GM21526 (cell line): ENCODE data around the gene GALNT7.
A peak's percentile ranks its signal among the peaks of the same experiment; 100 is the strongest.

Experiments
- ATAC-seq: cut with Tn5 transposase; IDR thresholded peaks from one replicate; pipeline ENCODE4 v1.9.1; 2021; ENCODE audit warnings: moderate library complexity; ENCODE audit not compliant: unreplicated experiment, low FRiP score

Gene GALNT7

DNA sequence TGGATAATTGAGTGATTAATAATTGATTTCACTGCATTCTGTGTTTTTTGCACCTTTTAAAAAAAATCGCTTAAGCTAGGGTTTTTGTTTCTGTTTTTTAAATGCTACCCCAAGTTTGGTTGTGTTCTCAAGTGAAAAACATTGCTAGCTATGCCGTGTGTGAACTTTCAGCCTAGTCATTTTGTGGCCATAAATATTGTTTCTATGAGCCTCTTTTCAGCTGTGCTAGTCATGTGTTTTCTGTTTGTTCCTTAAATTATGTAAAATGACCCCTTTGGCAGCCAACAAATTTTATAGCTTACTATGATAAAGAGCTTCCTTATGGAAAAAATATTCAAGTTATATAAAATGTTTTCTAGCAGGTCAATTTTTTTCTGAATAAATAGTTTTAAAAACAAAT is 59.1 kb downstream of the GALNT7 start:
- no peak for ATAC-seq

DNA sequence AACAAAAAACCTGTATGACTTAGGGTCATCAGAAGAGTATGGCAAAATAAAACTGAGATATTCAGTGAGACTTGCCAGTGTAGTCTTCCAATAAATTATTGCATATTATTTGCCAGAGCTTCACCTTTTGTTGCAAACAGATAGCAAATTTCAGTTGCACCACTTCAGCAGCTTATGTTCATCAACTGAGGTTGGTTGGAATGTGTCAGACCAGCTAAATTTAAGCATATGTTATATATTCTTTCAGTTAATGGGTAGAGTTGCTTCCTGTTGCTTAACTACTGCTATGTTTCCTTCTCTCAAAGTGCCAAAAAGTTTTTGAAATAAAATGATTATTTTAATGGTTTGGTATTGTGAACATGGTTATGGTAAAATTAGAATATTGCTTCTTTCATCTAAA is 61.5 kb downstream of the GALNT7 start:
- no peak for ATAC-seq

DNA sequence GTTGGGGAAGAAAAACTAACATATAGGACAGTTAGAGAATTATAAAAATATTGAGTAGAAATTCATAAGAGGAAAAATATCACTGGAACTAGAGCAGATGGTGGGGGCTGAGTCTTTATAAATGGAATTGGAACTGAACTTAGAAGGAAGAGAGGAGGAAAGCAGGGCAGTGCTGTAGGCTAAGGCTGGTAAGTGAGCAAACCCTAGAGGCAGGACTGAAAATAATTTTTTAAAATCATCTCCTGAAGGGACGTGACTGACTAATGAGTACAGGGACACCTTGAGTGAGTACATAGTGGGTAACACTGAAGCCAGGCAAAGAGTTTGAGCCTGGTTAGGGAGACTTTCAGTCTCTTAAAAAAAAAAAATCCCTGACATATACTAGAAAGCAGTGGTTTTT is 63.3 kb downstream of the GALNT7 start:
- ATAC-seq, result no peak

DNA sequence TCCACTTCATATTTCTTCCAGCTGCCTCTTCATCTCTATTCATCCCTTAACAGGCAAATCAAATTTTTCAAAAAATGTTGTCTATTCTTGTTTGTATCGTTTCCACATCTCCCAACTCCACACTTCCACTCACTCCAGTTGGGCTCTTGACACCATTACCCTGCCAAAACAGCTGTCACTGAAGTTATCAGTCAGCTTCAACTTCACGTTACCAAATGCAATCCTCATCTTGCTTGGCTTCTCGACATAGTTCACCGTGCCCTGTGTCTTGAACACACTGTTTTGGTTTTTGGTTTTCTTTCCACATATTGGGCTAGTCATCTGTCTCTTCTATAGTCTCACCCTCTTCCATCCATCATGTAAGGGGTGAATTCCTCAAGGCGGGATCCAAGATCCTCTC is 65.2 kb downstream of the GALNT7 start:
- ATAC-seq, result no peak

DNA sequence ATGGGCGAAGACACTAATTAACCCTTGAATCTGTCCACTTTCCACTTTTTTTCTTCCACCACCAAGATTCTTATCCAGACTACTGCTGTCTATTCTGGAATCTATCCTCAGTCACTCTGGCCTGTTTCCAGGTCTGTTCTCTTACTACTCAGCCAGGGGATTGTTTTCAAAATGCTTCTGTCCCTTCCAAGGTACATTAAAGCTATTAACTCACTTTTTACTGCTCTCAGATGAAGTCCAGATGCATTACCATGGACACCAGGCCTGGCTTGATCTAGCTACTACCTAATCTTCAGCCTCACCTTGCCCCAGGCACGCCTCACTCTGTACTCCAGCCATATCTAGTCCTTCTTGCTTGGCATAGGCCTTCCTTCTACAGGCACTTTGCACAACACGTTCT is 66.4 kb downstream of the GALNT7 start:
- ATAC-seq, result no peak

DNA sequence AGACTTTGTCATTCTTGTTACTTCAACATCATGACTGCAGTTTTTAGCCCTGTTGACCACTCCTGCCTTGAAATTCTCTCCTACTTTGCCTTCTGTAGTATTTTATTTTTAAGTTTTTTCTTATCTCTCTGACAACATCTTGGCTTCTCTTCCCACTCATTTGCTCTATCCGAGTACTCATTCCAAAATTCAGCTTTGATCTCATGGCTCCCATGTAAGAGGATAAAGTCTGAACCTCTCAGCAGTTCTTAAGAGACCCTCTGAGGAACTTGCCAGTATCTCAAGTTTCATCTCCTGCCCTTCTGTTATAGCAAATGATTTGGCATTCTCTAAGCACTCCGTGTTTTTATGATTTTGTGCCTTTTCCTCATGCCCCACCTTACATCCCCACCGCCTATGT is 67.7 kb downstream of the GALNT7 start:
- no peak for ATAC-seq

DNA sequence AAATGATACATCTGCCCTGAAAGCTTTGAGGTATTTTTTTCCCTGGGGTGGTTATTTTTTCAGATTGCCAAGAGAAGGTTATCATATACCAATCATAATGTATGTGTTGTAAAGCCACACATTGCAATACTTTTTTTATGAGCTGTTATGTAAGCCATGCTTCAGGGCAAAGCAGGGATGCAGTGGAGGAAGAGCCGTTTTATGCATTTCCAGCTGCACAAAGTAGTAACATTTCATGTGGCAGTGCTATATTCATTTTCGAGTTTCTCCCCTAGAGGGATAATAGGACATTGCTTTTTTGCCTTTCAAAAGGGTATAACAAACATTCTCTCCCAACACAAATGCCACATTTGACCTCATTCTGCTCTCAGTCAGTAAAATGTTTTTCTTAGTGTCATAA is 68.5 kb downstream of the GALNT7 start:
- no peak for ATAC-seq

DNA sequence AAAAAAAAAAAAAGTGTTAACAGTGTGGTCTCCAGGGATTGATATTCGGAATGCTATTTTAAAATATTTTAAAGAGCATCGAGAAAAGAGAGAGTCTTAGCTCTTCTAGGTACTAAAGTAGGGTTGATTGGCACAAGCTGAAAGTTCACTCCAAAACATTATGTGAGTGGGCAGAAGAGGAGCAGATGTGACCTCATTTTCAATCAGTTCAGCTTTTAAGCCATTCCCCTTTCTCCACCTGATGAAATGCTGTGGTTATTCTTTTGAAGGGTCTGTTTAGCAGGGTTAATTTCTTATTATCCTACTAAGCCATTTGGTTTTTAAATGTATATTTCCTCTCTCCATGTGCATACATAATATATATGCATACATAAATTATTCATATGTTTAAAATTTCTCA is 69.2 kb downstream of the GALNT7 start:
- no peak for ATAC-seq

DNA sequence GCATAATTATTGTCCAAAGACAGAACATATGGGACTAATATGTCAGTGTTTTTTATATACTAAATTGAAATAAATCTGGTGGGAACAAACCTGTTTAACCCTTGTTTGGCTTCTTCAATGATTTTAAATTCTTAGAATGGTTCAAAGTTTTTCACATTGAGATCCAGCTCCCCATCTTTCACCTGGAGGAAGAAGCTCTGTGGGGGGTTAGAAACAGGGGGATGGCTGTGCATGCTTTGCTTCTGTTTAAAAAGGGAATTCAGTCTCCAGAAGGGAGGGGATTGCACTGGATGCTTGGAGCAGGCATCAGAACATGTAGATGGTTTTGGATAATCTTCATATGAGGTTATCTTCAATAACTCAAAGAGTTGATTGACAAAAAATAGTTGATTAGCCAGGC is 72.1 kb downstream of the GALNT7 start:
- ATAC-seq, result no peak

DNA sequence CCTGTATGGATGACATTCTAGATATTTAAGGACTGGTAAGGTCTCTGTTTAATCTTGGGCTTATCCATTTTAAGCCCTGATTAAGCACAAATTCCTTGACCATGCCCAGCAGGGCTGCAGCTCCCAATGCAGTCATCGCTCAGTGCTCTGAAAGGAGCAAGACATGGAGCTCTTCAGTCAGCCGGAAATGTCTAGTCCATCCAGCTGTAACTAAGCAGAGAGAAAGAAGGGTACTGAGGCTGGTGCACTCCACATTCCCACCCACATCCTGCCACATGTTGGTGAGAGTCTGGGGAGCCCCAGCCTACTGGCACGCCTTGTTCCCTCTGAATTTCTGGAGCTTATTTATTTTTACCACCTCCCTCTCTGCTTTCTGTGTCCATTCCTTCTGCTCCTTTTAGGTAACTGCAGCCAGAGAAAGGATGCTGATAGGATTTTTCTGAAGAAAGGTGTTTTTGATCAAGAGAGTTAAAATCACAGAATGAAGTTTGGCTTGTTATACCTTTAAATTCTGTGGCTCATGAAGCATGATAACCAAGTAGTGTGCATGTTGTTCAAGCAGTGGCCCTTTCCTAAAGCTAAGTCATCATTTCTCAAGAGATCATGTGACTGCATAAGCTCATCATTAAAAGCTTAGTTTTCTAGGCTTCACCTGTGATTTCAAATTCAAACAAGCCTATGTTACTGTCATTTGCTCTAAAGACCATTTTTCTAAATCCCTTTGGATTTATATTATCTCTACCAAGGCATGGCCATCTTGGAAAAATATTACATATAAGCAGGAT is 74.0 kb downstream of the GALNT7 start:
- ATAC-seq, result no peak

DNA sequence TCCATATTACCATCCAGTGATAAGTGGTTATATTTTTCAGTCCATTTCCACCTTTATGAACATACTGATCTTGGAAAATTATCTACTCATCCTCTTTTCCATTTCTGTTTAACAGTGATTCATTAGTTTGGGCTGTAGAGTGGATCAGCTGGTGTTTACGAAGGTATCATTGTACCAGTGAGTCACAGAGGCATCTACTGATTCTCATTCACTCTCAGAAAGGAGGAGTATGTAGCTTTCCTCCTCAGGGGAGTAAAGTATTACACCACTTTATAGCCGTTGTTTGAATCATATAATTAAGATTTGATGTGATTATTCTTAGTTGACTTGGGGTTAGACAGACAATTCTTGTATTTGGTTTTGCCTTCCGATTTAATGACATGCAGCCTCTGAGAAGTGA is 74.7 kb downstream of the GALNT7 start:
- no peak for ATAC-seq

DNA sequence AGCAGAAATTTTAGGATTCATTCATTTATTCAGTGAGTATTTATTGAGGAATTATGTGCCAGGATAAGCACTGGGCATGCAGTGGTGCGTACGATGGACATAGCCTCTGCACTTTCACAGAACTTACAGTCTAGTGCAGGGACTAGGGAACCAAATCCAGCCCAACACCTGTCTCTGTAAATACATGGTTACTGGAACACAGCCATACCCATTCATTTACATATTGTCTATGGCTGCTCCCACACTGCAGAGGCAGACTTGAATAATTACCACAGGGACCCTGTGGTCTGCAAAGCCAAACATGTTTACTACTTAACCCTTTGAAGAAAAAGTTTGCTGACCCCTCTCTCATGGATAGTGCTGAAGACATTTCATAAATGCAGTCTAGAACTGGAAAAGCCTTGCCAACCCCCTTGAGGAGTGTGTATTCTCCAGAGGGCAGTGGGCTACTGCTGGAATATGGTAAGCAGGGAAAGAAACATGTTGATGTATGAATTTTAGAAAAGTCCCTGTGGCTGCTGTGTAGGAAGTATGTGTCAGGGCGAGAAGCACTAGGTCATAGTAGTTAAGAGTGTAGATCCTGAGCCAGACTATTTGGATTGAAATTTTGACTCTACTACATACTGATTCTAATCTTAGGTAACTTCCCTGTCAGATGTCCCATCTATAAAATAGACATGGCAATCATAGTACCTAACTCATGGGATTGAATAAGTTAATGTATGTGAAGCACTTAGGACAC is 75.5 kb downstream of the GALNT7 start:
- ATAC-seq, result peak; percentile 66

DNA sequence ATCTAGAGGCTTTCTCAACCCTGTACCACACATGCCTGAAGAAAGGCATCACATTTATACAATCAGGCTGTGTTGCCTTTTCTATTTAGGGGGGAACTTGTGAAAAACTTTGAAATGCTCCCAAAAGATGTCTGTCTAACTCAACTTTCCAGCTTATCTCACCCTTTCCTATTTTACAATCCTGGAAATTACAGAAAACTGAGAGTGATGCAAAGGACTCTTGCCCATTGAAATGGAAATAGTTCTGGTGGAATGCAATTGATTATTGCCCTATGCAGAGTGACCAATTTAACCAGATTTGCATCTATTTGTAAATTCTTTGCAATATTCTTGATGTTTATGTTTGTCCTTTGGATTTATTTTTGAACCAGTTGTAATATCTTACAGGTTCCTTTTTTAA is 77.3 kb downstream of the GALNT7 start:
- ATAC-seq, result no peak

DNA sequence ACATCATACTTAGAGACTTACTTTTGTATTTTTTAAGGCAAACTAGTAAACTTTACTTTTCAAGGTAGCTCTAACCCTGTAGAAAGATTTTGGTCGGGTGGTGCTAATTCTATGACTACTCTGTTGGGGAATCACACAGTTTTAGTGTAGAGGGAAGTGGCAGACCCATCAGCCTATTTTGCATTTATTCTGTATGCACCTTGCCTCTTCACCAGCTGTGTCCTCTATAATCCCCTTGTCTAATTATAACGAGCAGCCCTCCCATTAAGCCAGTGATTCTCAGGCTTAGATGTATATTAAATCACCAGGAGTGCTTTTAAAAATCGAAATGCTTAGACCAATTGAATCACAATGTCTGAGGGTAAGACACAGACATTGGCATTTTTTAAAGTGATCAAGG is 78.1 kb downstream of the GALNT7 start:
- ATAC-seq, result peak; percentile 43

DNA sequence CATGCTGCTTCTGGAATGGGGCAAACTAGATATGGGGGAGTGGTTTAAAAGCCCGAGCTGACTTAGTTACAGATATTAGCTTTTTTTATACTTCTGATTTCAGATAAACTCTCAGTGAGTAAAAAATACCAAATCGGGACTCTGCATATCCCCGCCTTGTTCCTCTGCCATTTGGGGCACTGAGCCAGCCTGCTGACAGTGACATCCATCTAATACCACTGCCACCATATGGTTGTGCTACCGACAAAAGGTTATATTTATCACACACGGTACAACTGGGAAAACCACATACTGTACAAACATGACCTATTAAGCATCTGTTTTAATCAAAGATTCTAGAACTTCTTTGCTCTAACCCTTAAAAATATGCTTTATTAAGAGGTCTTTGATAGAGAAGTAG is 78.7 kb downstream of the GALNT7 start:
- no peak for ATAC-seq

DNA sequence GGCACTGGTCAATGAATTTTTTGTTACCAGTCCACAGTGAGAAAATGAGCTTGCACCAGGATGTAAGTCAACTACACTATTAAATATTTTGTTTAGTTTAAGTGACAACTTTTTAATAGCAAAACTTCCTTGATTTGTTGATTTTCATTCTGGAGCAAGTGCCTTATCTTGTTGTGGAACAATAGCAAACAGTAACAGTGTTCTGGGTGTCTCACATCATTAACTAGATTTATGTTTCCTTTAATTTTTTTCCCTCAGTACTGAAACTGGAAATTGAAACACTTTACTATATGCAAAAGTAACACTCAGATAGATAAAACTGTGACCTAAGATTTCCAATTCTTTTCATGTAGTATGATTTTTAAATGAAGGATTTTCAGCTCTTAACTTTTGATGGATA is 80.1 kb downstream of the GALNT7 start:
- no peak for ATAC-seq

DNA sequence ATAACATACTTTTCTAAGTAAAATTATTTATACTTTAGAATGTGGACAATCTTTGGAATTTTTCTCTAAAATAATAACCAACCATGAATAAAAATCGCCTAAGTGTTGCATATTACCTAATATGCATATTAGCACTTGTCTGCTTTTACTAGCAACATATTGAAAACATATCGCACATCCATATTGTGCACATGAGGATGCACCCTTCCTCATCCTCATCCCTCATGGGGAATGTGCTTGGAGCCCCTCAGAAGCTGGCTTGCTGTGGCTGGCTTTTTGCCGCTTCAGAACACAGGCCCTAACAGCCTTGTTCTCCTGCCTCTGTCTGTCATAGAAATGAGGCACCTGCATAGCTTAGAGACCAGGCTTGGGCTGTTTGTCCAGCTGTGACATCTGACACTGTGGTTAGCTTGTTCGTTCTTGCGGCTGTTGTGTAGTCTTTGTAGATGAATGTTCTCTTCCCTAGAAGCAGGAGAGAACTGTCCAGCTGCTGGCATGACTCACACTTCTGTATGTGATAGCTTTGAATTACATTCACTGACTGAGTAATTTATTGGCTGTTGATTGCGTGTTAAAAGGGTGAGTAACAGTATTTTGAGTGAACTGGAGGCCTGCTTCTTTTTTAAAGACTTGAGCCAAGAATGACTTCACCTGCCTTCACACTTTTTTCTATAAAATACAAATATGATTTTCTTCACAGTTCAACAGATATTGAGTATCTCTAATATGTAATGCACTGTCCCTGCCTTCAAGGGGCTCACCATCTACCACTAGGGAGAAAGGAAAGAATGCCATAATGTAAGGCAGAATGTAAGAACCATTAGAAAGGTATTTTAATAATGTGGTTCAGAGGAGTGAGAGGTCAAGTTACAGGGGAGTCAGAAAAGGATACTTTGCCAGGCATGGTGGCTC is 83.7 kb downstream of the GALNT7 start:
- ATAC-seq, result peak; percentile 73

DNA sequence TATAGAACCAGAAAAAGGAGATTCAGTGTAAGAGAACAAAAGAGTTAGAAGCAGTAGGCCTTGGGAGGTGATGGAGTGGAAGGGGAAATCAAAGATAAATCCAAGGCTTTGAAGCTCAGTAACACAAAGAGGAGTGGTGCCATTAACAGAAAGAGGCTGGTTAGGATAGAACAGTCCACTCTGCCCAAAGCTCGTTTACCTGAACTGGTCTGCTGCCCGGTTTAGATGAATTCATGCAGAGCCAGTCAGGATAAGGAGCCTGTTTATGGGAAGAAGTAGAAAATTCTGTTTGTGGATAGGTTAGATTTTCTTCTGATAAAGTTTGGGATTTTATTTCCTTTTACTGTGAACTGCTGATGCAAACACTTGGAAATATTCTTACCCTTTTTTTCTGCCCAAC is 85.0 kb downstream of the GALNT7 start:
- no peak for ATAC-seq

DNA sequence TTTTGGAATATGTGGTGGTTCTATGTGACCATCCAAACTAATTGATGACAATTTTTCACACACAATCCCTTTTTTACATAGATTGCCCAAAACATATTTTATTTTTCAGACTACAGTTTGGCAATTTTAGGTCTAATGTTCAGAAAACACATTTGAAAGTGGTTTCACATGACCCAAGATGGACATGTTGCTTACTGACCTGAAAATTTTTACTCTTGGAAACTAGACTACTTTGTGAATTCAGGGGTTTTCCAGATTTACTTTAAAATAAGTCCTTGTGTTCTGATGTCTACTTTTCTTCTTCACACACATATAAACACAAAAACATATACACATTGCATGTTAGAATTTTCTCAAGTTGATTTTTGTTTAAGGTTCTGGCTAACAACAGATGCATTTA is 86.0 kb downstream of the GALNT7 start:
- ATAC-seq, result no peak

DNA sequence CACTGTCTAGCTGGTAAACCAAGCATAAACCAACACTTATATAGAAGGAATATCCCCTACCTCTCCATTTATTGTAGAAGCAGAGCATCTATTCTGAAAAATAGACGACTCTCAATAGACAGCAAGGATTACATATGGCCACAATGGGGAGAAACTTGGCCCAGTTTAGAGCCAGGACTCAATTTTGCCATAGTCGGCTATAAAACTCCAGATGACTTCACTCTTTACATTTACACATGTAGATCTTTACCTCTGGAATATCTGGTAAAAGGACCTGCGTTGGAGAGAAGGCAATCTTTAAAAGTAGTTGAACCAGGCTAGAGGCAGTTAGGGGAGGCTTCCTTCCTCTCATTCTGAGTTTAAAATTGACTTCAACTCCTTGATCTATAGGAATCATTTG is 88.2 kb downstream of the GALNT7 start:
- no peak for ATAC-seq
